Gastroesophageal sphincter (tissue), 3 donors: Measurements from ENCODE around the gene TSPEAR.

Experiments
- CTCF ChIP-seq, 4 experiments: fragments of 200-600 bp in 2 of 4; fragments of 450-650 bp in 2 of 4; sonication (generic) in 1 of 4; IDR thresholded peaks; one replicate each; pipeline ENCODE4 v1.5.1; 2017 to 2019; ENCODE audit warnings: antibody characterized with exemption in 4 of 4, mild to moderate bottlenecking in 2 of 4, moderate library complexity in 2 of 4
- POLR2A ChIP-seq, 2 donors: fragments of 450-650 bp; IDR thresholded peaks; one replicate each; pipeline ENCODE4 v1.6.1; 2017; ENCODE audit warnings: antibody characterized with exemption in 2 of 2, mild to moderate bottlenecking in 2 of 2, moderate library complexity in 1 of 2
- POLR2AphosphoS5 ChIP-seq: sonication (generic); formaldehyde crosslinking; IDR thresholded peaks from one replicate; pipeline ENCODE4 v1.6.1; 2017; ENCODE audit warnings: antibody characterized with exemption

DNA sequence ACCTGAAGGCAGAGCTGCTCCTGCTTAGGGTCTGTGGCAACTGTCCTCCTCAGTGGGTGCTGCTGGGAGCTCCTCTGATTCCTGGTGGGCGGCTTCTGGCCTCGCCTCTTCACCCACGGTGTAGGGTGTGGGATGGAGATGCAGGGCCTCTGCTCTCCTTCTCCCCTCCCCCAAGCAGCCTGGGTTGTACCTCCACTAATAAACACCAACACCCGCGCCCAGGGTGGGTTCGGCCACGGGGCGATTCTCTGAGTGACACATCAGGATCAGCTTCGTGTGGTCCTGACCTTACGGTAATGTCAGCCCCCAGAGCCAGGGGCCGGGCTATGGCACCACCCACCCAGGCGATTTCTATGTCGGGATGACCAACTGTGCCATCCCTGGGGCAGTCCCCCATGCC is 195.0 kb downstream of the TSPEAR start:
- no peak for TF ChIP-seq CTCF (IDR thresholded peaks at IDR 0.05)
- no peak for TF ChIP-seq POLR2A (IDR thresholded peaks at IDR 0.05)
- TF ChIP-seq POLR2AphosphoS5: no peak
